ENCODE results near the gene GPC5.

GRCh38 chr13:92451060-92451459 is 1052.6 kb downstream of the GPC5 start:
- no peak for TF ChIP-seq CTCF (IDR thresholded peaks at IDR 0.05)
- TF ChIP-seq POLR2A (IDR thresholded peaks at IDR 0.05) = no peak

Data from uterus (tissue), 2 donors.